Duodenal mucosa (tissue), 2 donors: ENCODE results near the gene FOXN3.

Source experiments
- H3K27ac ChIP-seq: one replicate; pipeline ENCODE4 v1.7.0; 2013; ENCODE audit warnings: low read depth, low read length
- H3K27me3 ChIP-seq, 2 donors: one replicate each; pipeline ENCODE4 v1.7.0; 2013; ENCODE audit warnings: low read length in 2 of 2, control low read depth in 1 of 2; ENCODE audit not compliant: insufficient read depth in 2 of 2, control insufficient read depth in 1 of 2
- H3K36me3 ChIP-seq, 2 donors: one replicate each; pipeline ENCODE4 v1.7.0; 2013; ENCODE audit warnings: low read length in 2 of 2, control low read depth in 1 of 2; ENCODE audit not compliant: insufficient read depth in 2 of 2, control insufficient read depth in 1 of 2
- H3K4me1 ChIP-seq, 2 donors: one replicate each; pipeline ENCODE4 v1.7.0; 2013; ENCODE audit warnings: low read length in 2 of 2, control low read depth in 1 of 2; ENCODE audit not compliant: insufficient read depth in 2 of 2, control insufficient read depth in 1 of 2
- H3K4me3 ChIP-seq, 2 donors: one replicate each; pipeline ENCODE4 v1.7.0; 2013; ENCODE audit warnings: low read length in 2 of 2, low read depth in 1 of 2
- H3K9ac ChIP-seq, 2 donors: one replicate each; pipeline ENCODE4 v1.7.0; 2013; ENCODE audit warnings: low read length in 2 of 2, low read depth in 1 of 2
- H3K9me3 ChIP-seq, 2 donors: one replicate each; pipeline ENCODE4 v1.7.0; 2013; ENCODE audit warnings: low read length in 2 of 2, control low read depth in 1 of 2; ENCODE audit not compliant: control insufficient read depth in 1 of 2

FOXN3 gene

GRCh38 chr14:89366864-89367778, 49.9 kb downstream of the FOXN3 start:
- H3K9me3 ChIP-seq = no peaks in the 10 kb centered on the region
- no peaks in the 10 kb centered on the region for H3K27me3 ChIP-seq
- peak overlapping the region; percentile 16 to 57 for H3K4me3 ChIP-seq
- H3K36me3 ChIP-seq = peaks cover 0 to 2% of the 10 kb centered on the region in 2 donors
- peaks cover 50 to 54% of the 10 kb centered on the region in 2 donors for H3K4me1 ChIP-seq
- no peak overlapping the region for H3K9ac ChIP-seq
- H3K27ac ChIP-seq = no peak overlapping the region

GRCh38 chr14:89365061-89365801, 51.8 kb downstream of the FOXN3 start:
- Histone ChIP-seq H3K27ac (no peak overlapping the region), H3K27me3 (no peaks in the 10 kb centered on the region), H3K4me3 (peak overlapping the region; percentile 11 to 20), H3K9me3 (no peaks in the 10 kb centered on the region), H3K4me1 (peaks cover 48 to 54% of the 10 kb centered on the region in 2 donors), H3K36me3 (no peaks in the 10 kb centered on the region), H3K9ac (no peak overlapping the region)

- Histone ChIP-seq H3K9me3 (no peaks in the 10 kb centered on the region), H3K27ac (no peak overlapping the region), H3K9ac (no peak overlapping the region), H3K36me3 (no peaks in the 10 kb centered on the region), H3K4me3 (peak overlapping the region in 1 of 2 donors; percentile 20), H3K4me1 (peaks cover 40 to 52% of the 10 kb centered on the region in 2 donors), H3K27me3 (no peaks in the 10 kb centered on the region)
These were observed 52.7 kb downstream of the FOXN3 start for GRCh38 chr14:89364316-89364715.

GRCh38 chr14:89360277-89360676, 56.8 kb downstream of the FOXN3 start:
- Histone ChIP-seq H3K27me3 (no peaks in the 10 kb centered on the region), H3K9ac (no peak overlapping the region), H3K36me3 (peaks cover 0 to 3% of the 10 kb centered on the region in 2 donors), H3K4me1 (peaks cover 14 to 17% of the 10 kb centered on the region in 2 donors), H3K4me3 (no peak overlapping the region), H3K9me3 (no peaks in the 10 kb centered on the region), H3K27ac (no peak overlapping the region)

- Histone ChIP-seq H3K27ac (no peak overlapping the region), H3K4me1 (peaks cover 10 to 12% of the 10 kb centered on the region in 2 donors), H3K9me3 (no peaks in the 10 kb centered on the region), H3K9ac (no peak overlapping the region), H3K36me3 (peaks cover 0 to 3% of the 10 kb centered on the region in 2 donors), H3K4me3 (no peak overlapping the region), H3K27me3 (no peaks in the 10 kb centered on the region)
These were observed 57.4 kb downstream of the FOXN3 start for GRCh38 chr14:89359477-89360222.

- peaks cover 0 to 3% of the 10 kb centered on the region in 2 donors for H3K36me3 ChIP-seq
- no peaks in the 10 kb centered on the region for H3K27me3 ChIP-seq
- no peak overlapping the region for H3K27ac ChIP-seq
- H3K9ac ChIP-seq = no peak overlapping the region
- H3K4me3 ChIP-seq = no peak overlapping the region
- H3K9me3 ChIP-seq = no peaks in the 10 kb centered on the region
- peaks cover 1 to 2% of the 10 kb centered on the region in 2 donors for H3K4me1 ChIP-seq
These were observed 59.3 kb downstream of the FOXN3 start for GRCh38 chr14:89357655-89358297.

GRCh38 chr14:89356927-89357326, 60.1 kb downstream of the FOXN3 start:
- Histone ChIP-seq H3K9ac (no peak overlapping the region), H3K4me1 (peaks cover 8 to 10% of the 10 kb centered on the region in 2 donors), H3K27me3 (no peaks in the 10 kb centered on the region), H3K27ac (no peak overlapping the region), H3K9me3 (no peaks in the 10 kb centered on the region), H3K4me3 (no peak overlapping the region), H3K36me3 (peaks cover 0 to 3% of the 10 kb centered on the region in 2 donors)

GRCh38 chr14:89356496-89356895, 60.5 kb downstream of the FOXN3 start:
- Histone ChIP-seq H3K4me3 (no peak overlapping the region), H3K4me1 (peaks cover 13 to 15% of the 10 kb centered on the region in 2 donors), H3K9ac (no peak overlapping the region)

GRCh38 chr14:89353766-89354113, 63.3 kb downstream of the FOXN3 start:
- Histone ChIP-seq H3K27me3 (no peaks in the 10 kb centered on the region), H3K27ac (no peak overlapping the region), H3K4me3 (no peak overlapping the region), H3K4me1 (peaks cover 18 to 25% of the 10 kb centered on the region in 2 donors), H3K36me3 (peaks cover 7 to 20% of the 10 kb centered on the region in 2 donors), H3K9me3 (no peaks in the 10 kb centered on the region), H3K9ac (no peak overlapping the region)

More at GRCh38 chr14:89356496-89356895, 60.5 kb downstream of the FOXN3 start:
- H3K9me3 ChIP-seq = no peaks in the 10 kb centered on the region
- peaks cover 0 to 3% of the 10 kb centered on the region in 2 donors for H3K36me3 ChIP-seq
- no peak overlapping the region for H3K27ac ChIP-seq
- H3K27me3 ChIP-seq = no peaks in the 10 kb centered on the region
